HG03064 (cell line): ENCODE measurements around the gene FAM47C.
"Not testable (repeated sequence)": the region's sequence is repeated elsewhere in the genome, so short reads cannot be mapped to it uniquely, and the experiment has no call there.

Experiments
- ATAC-seq: cut with Tn5 transposase; IDR thresholded peaks from one replicate; pipeline ENCODE4 v1.9.1; 2021; ENCODE audit warnings: low read depth; ENCODE audit not compliant: unreplicated experiment

The FAM47C gene

DNA sequence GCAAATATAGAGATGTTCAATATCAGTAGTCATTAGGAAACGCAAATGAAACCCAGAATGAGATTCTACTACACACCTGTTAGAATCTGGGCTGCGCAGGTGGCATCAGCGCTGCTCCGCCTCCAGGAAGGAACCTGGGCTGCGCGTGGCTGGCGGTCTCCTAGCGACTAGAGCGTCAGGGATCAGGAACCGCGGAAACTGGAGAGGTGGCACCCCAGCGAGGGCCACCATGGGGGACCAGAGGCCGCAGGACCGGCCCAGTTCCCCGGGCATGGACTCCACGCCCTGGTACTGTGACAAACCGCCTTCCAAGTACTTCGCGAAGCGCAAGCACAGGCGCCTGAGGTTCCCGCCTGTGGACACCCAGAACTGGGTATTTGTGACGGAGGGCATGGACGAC is at the start of gene FAM47C:
FAM47C (plus strand) TSS at position 185 of the 400 bp plus-strand sequence; CDS start at position 230, 45 bp downstream.
- not testable (repeated sequence) for ATAC-seq

DNA sequence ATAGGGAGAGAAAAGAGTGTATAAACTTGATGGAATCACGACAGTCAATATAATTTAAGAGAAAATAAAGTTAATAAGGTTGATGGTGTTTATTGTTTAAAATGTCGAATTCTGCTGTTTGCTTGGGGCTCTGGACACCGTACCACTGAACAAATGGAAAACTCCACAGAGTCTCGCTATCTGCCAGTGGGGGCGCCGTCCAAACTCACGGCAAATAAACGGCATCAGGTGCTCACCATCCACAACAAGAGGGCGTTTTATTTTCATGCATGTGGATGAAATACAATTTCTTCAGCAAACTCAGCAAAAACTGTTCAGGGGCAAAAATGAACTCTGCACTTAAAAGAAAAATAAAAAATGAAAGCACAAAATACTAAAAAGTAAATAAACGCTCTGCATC is 46.6 kb upstream of the FAM47C start:
- ATAC-seq: no peak

DNA sequence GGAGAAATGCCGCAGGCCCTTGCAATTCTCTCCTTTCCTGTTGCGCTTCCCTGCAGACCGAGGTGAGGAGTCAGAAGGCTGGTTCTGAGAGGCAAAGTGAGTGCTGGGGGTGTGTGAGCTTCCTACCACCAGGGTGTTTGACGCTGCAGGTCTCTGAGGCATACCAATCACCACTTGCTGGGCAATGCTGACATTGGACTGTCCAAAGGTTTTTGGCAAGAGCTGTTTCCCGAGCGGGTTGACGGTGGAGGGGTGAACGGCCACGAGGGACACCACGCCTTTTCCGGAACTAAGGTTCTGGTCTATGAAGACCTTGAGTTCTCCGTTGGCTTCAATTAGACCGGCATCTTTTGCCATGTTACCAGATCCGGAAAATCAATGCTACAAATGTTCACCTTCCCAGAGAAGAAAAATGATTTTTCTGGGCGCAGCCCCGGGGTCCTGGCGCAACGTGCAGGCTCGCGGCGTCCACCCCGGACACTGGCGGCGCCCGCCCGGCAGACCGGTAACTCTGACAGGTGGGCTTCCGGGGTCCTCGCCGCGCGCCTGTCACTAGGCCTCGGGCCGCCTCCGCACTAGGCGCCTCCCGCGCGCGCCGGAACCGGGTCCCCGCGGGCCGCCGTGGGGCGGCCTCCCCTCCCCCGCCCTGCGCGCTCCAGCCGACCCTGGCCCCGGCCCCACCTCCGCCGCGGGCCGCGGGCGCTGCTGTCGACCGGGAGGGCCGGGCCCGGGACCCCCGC is 44.9 kb upstream of the FAM47C start:
- no peak for ATAC-seq

DNA sequence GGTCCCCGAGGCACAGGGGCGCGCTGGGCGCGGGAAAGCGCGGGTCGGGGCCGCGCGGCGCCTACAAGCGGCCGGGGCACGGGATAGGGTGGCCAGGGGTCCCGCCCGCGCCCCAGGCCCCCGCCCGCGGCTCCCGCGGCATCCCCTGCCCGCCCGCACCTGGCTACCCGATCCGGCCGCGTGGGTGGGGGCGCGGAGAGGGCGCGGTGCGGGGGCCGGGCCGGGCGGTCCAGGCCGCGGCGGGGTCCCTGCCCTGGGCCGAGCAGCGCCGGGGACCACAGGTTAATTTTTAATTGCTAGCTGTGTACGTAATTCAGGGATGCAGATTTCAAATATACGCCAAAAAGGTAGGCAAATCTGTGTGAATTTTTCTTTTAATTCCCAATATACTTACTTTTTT is 44.3 kb upstream of the FAM47C start:
- no peak for ATAC-seq

DNA sequence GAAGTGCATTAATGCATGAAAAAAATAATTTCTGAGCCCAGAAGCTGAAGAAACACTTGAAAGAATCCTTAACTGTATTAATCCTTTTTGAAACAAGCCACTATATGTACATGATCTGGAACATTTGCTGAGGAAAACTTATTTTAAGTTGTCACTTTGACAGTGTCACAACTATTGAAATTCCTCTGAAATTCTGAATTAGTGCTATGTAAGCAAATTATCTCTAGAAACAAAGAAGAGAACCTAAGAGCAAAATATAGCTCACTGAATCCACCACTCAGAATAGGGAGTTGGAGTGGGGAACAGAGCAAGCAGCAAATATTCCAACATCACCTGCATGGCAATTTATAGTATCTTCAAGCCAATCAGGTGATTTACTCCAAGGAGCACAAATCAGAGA is 34.6 kb upstream of the FAM47C start:
- ATAC-seq: no peak

DNA sequence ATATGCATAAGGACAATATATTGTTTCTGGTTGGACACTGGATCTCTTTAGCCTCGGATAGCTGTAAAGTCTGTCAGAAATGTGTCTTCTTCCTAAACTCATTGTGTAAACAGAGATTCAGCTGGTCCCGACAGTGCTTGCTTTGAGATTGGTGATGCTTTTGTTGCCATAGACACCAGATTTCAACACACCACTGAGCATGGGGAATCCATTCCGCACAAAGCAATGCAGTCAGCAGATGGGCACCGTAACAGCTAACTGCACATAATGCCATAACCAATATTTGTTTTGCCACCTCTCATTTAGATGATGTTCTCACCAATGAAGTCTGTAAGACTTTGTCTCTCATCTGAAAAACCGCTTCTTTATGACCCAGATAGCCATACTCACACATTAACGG is 33.3 kb upstream of the FAM47C start:
- no peak for ATAC-seq

DNA sequence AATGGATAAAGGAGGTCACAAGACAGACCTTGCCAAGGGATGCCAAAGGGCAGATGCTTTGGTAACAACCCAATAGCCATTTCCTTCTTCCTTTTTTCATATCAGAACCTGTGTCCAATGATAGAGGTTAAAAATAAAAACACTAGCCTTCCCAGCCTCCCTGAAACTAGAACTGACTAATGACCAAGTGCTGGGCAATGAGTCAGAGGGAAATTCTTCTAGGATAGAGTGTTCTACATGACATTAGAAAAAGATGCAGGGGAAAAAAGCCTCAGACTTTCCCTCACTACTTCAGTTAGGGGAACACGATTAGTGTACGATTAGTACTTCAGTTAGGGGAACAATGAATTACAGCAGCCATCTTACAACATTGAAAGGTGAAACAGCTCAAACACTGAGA is 29.3 kb upstream of the FAM47C start:
- ATAC-seq: no peak

DNA sequence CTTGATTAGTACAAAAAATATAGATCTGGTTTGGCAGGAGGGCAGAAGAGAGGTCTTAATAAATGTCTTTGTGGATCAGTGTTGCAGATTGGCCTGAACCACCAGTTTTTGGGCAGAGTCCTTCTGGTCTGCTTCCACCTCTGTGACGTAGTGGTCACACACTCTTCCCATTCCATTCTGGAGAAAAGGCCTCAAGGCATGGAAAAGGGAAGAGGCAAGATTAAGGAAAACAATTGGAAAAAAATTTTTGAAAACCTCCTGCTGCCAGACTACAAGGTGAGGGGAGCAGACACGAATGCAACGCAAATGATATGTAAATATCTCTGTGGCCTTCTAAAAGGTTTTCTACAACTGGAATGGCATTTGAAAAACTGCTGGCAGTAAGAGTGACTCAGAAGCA is 24.3 kb upstream of the FAM47C start:
- no peak for ATAC-seq

DNA sequence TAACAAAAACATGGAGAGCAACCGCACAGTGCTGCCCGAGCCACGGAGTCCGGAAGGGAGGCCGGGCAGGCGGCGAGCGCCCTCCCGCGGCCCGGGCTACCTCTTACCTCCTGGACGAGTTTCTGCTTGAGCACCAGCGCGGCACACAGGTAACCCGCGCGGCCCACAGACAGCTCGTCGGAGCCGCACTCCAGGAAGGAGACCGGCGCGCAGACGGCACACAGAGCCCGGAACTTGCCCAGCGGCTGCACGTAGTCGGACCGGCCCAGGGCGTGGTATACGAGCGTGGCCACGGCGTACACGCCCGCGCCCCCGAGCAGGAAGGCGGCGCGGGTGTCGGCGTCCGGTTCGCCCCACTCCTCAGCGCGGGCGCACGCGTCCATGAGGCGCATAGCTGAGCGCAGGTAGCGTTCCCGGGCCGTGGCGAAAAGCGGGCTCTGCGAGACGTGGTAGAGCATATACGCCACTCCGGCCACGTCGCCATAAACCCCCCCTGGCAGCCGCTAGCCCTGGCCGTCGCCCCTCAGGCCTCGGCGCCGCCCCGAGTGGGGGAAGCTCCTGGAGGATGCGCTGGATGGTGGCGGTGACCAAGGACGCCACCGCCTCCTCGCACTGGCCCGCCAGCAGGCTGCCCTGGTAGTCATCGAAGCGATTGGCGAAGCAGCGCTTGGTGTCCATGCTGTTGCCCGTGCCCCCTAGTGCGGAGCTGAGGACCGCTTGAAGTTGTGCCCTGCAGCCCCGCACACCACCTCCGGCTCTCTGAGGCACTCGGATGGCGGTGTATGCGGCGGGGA is 22.6 kb upstream of the FAM47C start:
- not testable (repeated sequence) for ATAC-seq

DNA sequence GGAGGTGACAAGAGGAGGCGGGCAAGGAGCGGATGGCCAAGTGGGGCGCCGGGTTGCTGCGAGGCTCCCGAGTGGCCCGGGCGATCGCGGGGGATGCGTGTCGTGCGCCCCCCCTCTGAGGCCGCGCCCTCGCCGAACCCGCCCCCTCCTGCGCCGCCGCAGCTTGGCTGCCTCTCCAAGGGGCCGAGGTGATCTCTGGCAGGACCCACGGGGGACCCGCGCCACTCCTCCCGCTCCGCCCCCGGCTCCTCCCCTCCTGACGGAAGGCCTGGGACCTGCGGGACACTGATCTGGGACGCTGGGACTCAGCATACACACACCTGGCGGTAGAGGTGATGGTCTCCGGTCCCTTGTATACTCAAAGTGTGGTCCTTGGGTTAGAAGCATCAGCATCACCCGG is 21.9 kb upstream of the FAM47C start:
- no peak for ATAC-seq

DNA sequence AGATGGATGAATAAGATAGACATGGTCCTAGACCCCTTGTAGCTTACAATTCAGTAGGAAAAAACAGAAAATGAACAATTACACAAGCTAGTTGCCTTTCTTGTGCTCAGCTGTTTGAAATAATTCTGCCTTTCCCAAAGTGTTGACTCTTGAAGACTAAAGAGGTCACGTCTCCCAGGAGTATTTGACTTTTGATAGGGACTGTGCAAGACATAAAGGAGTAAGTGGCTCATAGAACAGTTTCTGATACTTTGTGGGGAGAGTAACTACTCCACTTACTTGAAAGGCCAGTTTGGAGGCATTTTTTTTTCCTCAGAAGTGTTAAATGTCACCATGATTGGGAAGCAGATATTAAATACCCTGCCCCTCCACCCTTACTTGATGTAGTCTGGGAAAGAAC is 21.0 kb upstream of the FAM47C start:
- ATAC-seq: not testable (repeated sequence)

DNA sequence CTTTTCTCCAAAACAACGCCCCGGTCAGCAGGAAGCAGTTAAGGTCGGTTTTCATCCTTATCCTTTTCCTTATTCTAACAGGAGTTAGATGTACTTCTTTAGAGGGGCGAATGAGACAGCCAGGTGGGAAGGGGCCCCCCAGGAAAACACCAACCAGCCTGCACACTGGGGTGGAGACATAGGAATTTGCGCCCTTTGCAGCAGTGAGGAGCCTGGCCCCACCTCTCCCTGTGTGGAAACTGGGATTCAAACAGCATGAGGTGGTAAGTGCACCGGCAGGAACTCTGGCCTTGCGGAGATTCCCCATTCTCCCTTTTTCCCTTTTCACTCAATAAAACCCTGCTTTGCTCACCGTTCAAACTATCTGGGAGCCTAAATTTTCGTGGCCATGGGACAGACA is 8.0 kb upstream of the FAM47C start:
- ATAC-seq: no peak

DNA sequence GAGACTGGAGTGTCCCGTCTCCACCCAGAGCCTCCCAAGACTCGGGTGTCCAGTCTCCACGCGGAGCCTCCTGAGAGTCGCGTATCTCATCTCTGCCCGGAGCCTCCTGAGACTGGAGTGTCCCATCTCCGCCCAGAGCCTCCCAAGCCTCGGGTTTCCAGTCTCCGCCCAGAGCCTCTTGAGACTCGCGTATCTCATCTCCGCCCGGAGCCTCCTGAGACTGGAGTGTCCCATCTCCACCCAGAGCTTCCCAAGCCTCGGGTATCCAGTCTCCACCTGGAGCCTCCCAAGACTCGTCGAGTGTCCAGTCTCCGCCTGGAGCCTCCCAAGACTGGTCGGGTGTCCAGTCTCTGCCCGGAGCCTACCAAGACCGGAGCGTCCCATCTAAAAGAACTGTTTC is 2.3 kb downstream of the FAM47C start:
- ATAC-seq: no peak

DNA sequence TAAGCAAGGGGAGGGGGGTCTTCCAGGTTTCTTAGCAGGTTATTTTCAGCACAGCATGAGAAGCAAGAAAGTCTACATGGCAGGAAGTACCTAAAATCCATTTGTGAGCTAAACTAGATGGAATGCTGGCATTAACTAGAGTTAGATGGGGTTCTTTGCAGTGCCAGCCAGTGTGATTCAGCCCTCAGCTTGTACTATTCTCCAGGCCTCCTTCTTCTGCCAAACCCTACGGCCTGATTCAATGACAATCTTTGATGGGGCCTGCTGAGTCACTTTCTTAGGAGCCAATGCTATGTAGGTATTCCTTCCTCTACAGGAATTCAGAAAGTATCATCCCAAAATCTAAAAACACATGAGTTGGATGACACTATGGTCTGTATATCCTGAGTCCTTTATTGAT is 26.1 kb downstream of the FAM47C start:
- not testable (repeated sequence) for ATAC-seq

DNA sequence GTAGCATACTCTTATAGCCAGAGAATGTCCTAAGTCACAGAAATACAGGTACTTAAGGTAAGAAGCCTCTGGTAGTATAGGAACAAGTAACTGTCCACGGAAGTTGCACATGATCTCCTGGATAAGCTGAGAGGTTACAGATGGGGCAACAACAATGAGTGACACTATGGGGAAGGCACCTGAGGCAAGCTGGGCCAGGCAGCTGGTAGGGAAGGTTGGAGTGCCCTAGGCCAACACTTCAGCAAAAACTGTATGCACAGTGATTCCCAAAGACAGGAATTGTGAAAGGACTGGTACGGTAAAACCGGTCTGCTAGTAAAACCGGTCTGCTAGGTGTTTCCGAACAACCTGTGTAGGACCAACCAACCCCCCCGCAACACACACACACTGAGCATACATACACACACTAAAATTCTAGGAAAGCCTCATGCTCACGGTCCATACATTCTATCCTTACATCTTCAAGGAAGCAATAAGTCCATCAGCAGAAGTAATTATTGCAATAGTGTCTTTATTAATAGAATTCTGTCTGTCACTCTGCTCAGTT is 28.6 kb downstream of the FAM47C start:
- ATAC-seq: not testable (repeated sequence)

DNA sequence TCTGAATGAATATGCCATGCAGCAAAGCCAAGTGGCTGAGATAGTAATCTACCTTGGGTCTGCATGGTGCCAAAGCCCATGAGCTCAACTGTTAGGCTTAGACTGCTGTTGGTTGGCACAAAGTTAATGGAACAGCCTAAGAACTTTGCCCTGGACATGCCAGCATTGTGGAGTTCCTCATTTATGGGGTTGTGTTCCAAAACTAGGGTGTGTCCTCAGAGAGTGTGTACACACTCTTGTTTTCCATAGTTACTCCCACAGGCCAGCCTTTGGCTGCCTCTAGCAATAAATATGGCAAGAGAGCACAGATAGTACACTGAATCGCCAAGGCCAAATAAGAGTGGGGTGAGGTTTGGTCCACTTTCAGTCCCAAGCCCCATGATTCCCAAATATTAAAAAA is 30.6 kb downstream of the FAM47C start:
- not testable (repeated sequence) for ATAC-seq

DNA sequence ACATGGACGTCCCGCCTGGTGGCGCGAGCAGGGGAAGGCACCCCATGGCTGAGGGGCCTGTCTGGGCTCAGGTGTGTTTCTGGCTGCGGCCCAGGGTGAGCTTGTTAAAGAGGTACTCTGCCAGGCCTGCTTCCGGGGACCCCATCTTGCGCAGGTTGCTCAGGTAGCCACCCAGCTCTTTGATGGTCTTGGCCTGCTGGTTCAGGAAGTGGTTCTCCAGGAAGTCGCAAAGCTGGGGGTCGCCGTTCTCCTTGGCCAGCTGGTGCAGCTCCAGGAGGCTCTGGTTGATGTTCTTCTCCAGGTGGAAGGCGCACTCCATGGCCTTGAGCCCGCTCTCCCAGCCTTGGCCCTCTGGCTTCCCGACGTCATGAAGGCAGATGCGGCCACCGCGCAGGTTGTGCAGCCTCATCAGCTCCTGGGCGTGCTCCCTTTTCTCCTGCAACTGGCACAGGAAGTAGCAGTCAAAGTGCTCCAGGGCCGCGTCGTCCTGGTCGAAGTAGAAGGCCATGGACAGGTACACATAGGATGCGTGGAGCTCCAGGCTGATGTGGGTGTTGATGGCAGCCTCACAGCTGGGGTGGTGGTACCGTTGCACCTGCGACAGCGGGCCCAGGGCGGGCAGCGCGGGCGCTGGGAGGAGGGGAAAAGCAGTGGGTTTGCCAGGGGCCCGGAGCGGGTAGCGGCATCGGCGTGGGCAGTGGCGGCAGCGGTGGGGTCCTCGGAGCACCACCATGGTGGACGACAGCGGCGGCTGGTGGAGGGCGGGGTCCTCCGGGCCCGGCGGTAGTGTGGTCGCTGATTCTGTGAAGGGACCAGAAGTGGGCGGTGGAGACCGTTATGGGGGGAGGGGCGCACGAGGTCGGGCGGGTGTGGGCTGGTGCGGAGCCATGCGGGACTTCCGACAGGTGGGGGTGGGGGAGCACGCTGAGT is 35.1 kb downstream of the FAM47C start:
- ATAC-seq: not testable (repeated sequence)

DNA sequence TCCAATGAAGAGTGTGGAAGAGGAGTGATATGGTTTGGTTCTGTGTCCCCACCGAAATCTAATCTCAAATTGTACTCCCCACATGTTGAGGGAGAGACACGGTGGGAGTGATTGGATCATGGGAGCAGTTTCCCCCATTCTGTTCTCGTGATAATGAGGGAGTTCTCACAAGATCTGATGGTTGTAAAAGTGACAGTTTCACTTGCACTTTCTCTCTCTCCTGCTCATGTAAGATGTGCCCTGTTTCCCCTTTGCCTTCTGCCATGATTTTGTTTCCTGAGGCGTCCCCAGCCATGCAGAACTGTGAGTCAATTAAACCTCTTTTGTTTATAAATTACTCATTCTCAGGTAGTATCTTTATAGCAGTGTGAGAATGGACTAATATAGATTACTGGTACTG is 39.6 kb downstream of the FAM47C start:
- no peak for ATAC-seq

DNA sequence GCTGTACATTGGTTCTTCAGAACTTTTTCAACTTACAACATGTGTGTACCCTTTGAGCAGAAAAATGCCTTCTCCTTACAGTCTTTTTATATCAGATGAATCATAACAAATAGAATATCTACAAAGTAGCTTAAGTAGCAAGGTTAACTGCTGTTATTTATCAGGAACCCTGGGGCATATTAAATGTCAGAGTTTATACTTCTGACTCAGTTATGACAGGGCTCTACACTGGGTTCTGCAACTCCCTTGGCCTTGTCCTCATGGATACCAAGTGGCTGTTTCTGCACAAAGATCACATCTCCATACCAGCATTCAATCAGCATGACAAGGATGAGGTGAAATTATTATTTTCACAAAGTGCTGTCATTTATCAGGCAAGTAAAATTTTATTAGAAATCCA is 49.4 kb downstream of the FAM47C start:
- not testable (repeated sequence) for ATAC-seq

DNA sequence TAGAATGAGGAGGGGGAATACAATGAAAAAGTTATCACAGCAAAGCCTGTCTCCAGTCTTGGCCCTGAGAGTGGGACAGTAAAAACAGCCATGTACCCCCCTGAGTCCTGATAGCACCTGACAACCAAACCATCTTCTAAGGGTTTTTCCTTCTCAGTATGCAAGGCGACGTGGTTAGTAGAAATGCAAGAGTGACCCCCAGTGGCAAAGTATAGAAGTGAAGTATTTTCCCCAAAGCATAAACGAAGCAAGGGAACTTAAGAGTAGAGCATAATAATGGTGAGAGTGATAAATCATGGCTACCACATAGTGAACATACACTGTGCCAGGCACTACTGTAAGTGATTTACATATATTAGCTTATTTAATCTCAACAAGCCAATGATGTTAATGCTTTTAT is 52.8 kb downstream of the FAM47C start:
- peak; percentile 63 for ATAC-seq
